GM12878 (cell line): ENCODE data around the gene EXOC4. TPM values are rescaled to one million over a fixed set of nuclear protein-coding genes. Genes with fewer than 3 reads are reported as not detected.
A peak's percentile ranks its signal among the peaks of the same experiment; 100 is the strongest.

Experiments used
- ATAC-seq: fragments of 200-7000 bp; cut with Tn5 transposase; 3 replicates; pipeline ENCODE4 v1.9.1; 2020; ENCODE audit warnings: mild to moderate bottlenecking, moderate library complexity
- BruUV-seq: library from RNA; stranded (reverse); fragments of 400-500 nt; replicated peaks from 2 replicates; lab custom pipeline; 2021; lab: Mats Ljungman, UMichigan
- CTCF ChIA-PET: fragments of 300-600 bp; sonication (Branson Sonifier 250); formaldehyde crosslinking; extraction: SDS; loops from one replicate; lab custom pipeline; 2021; ENCODE audit warnings: inconsistent platforms; lab: Yijun Ruan, JAX
- POLR2A ChIA-PET: fragments of 350-600 bp; formaldehyde crosslinking; extraction: SDS; loops from one replicate; lab custom pipeline; 2021; ENCODE audit warnings: inconsistent platforms; lab: Charles Lee
- RAD21 ChIA-PET: fragments of 300-600 bp; sonication (Branson Sonifier 250); formaldehyde crosslinking; loops from one replicate; lab custom pipeline; 2023; ENCODE audit warnings: antibody characterized with exemption; ENCODE audit not compliant: unreplicated experiment; lab: Charles Lee
- SMC1A ChIA-PET: fragments of 300-600 bp; sonication (Branson Sonifier 250); formaldehyde crosslinking; loops from one replicate; lab custom pipeline; 2023; ENCODE audit not compliant: unreplicated experiment, uncharacterized antibody; lab: Charles Lee
- DNase-seq: peaks from one replicate; pipeline ENCODE4 v3.0.0-alpha.2; 2011; ENCODE audit warnings: low read depth, low spot score
- FAIRE-seq: peaks from 3 replicates; lab custom pipeline; 2011; peaks lifted over from hg19 to GRCh38; lab: Jason Lieb, UNC
- H2AFZ ChIP-seq: 2 replicates; pipeline ENCODE4 v1.6.0; 2011; ENCODE audit warnings: low read depth, low read length, control low read depth; ENCODE audit not compliant: control insufficient read depth
- H3K27ac ChIP-seq: 2 replicates; pipeline ENCODE4 v1.5.1; 2011; ENCODE audit warnings: control low read depth; ENCODE audit not compliant: control insufficient read depth, insufficient read depth
- H3K27me3 ChIP-seq, 2 experiments: replicated peaks in 1 of 2; 2 replicates each; pipeline versions ENCODE4 v1.6.0 to v1.6.1; 2011; ENCODE audit warnings: low read length in 1 of 2; ENCODE audit not compliant: control insufficient read depth in 2 of 2, insufficient read depth in 2 of 2
- H3K36me3 ChIP-seq, 2 experiments: 2 replicates each; pipeline ENCODE4 v1.5.1; 2011; ENCODE audit warnings: low read length in 1 of 2; ENCODE audit not compliant: control insufficient read depth in 2 of 2, insufficient read depth in 2 of 2
- H3K4me1 ChIP-seq: 2 replicates; pipeline ENCODE4 v1.6.1; 2011; ENCODE audit warnings: mild to moderate bottlenecking, low read length, moderate library complexity, mixed read lengths; ENCODE audit not compliant: control insufficient read depth, insufficient read depth
- H3K4me2 ChIP-seq: 2 replicates; pipeline ENCODE4 v1.6.0; 2011; ENCODE audit warnings: control low read depth; ENCODE audit not compliant: control insufficient read depth, insufficient read depth
- H3K4me3 ChIP-seq: fragments of 200-600 bp; sonication (generic); 2 replicates; pipeline ENCODE4 v1.5.1; 2016
- H3K79me2 ChIP-seq: 2 replicates; pipeline ENCODE4 v1.6.0; 2011; ENCODE audit warnings: low read length; ENCODE audit not compliant: control insufficient read depth, insufficient read depth
- H3K9ac ChIP-seq: 2 replicates; pipeline ENCODE4 v1.8.0; 2011; ENCODE audit warnings: low read length, control low read depth, mixed read lengths; ENCODE audit not compliant: control insufficient read depth, insufficient read depth
- H3K9me3 ChIP-seq: replicated peaks from 3 replicates; pipeline ENCODE4 v1.5.1; 2011; ENCODE audit warnings: mild to moderate bottlenecking, low read length; ENCODE audit not compliant: control insufficient read depth, insufficient read depth
- H4K20me1 ChIP-seq: 2 replicates; pipeline ENCODE4 v1.6.0; 2011; ENCODE audit not compliant: control insufficient read depth, insufficient read depth
- CREM ChIP-seq: IDR thresholded peaks from 2 replicates; pipeline ENCODE4 v1.6.1; 2014; ENCODE audit warnings: antibody characterized with exemption, low read depth
- CTCF ChIP-seq, 3 experiments: IDR thresholded peaks in 2 of 3; conservative IDR thresholded peaks in 1 of 3; 2 replicates each; pipeline ENCODE4 v1.5.1; 2011; ENCODE audit warnings: low read depth in 3 of 3, low read length in 3 of 3, mild to moderate bottlenecking in 3 of 3, control low read depth in 2 of 3, moderate library complexity in 2 of 3, inconsistent platforms in 1 of 3, mixed read lengths in 1 of 3; ENCODE audit not compliant: control insufficient read depth in 2 of 3, insufficient read depth in 1 of 3; ENCODE audit errors: extremely low read depth in 1 of 3
- ESRRA ChIP-seq: IDR thresholded peaks from 2 replicates; pipeline ENCODE4 v1.6.1; 2012; ENCODE audit warnings: mild to moderate bottlenecking, low read length, improper control_type of control experiment
- PBX3 ChIP-seq: IDR thresholded peaks from 2 replicates; pipeline ENCODE4 v1.6.1; 2011; ENCODE audit warnings: mild to moderate bottlenecking, low read depth, low read length, moderate library complexity; ENCODE audit not compliant: insufficient replicate concordance
- POLR2A ChIP-seq: IDR thresholded peaks from 2 replicates; pipeline ENCODE4 v1.6.1; 2011; ENCODE audit warnings: low read depth, mild to moderate bottlenecking, low read length
- RAD21 ChIP-seq: IDR thresholded peaks from 2 replicates; pipeline ENCODE4 v1.6.1; 2011; ENCODE audit warnings: mild to moderate bottlenecking, low read depth, low read length, moderate library complexity; ENCODE audit not compliant: insufficient read depth
- STAT3 ChIP-seq: IDR thresholded peaks from 2 replicates; pipeline ENCODE4 v1.6.1; 2011; ENCODE audit warnings: low read depth, low read length, improper control_type of control experiment
- in situ Hi-C: fragments of 300-500 bp; cut with MboI; formaldehyde crosslinking; loops from 9 replicates; pipeline ENCODE4 v1.14.3; 2018; ENCODE audit warnings: mixed read lengths
- intact Hi-C: fragments of 100-400 bp; cut with micrococcal nuclease; formaldehyde crosslinking; loops from one replicate; pipeline ENCODE4 v1.14.2; 2022; ENCODE audit not compliant: unreplicated experiment
- polyA plus RNA-seq, 11 experiments: library from polyadenylated mRNA; depleted of rRNA in 4 of 11; unstranded in 6 of 11; stranded (reverse) in 5 of 11; fragments of >200 nt; fragmentation: Nextera tagmentation in 4 of 11; fragmentation: Illumina TruSeq in 1 of 11; extraction: Ambion mirVana in 4 of 11; extraction: Trizol in 1 of 11; gene quantifications; 1 replicate in 1 of 11; 2 replicates in 10 of 11; pipeline versions ENCODE4 v1.2.1 to v1.2.3, GENCODE V29; 2011 to 2016; ENCODE audit warnings: inconsistent platforms in 2 of 11, missing spikeins in 2 of 11, low read depth in 1 of 11
- total RNA-seq, 4 experiments: library from RNA; depleted of rRNA in 3 of 4; stranded (reverse); fragments of >200 nt in 3 of 4; fragmentation: Illumina TruSeq in 1 of 4; extraction: Trizol in 1 of 4; gene quantifications; 2 replicates each; pipeline versions ENCODE4 v1.2.1 to v1.2.3, GENCODE V29; 2013 to 2021

The EXOC4 gene
- total and polyA plus RNA-seq, 10 of the 15 experiments (the other 5 are each of a cell fraction or from before 2014, with no cell fraction given) = 13.2 to 44.5 (median 29.6) TPM

GRCh38 chr7:133854739-133855138 is 601.9 kb downstream of the EXOC4 start:
- DNase-seq (no peak), ATAC-seq (peak; percentile 73), FAIRE-seq (no peak)
- Histone ChIP-seq H3K4me1 (peaks cover 3% of the 10 kb centered on the region; the same call in 1 of the 2 replicates), H3K9me3 (no peaks in the 10 kb centered on the region), H3K36me3 (no peaks in the 10 kb centered on the region), H4K20me1 (no peaks in the 10 kb centered on the region), H3K4me2 (no peak overlapping the region), H3K27ac (no peak overlapping the region), H3K9ac (no peak overlapping the region), H3K79me2 (no peaks in the 10 kb centered on the region), H2AFZ (no peak overlapping the region), H3K27me3 (no peaks in the 10 kb centered on the region), H3K4me3 (no peak overlapping the region)
- BruUV-seq = no TSS peak
- intact Hi-C loops = loop anchor here (5.0 to 10.0 kb wide), 2 partner anchors 138 to 370 kb away; no protein-coding TSS in a partner anchor
- RAD21 ChIA-PET = interaction anchor here (0.6 to 1.3 kb wide), 2 partner anchors 580 to 625 kb away, joined by 3 read pairs; no protein-coding TSS in a partner anchor
- POLR2A ChIA-PET = no interaction called here
- SMC1A ChIA-PET = interaction anchor here (0.9 to 1.5 kb wide), 4 partner anchors 16 to 286 kb away, joined by 3 to 6 read pairs (median 4); no protein-coding TSS in a partner anchor
- TF ChIP-seq PBX3 (no peak), RAD21 (peak; percentile 53), ESRRA (no peak), STAT3 (no peak), CREM (no peak), CTCF (IDR thresholded peaks at IDR 0.05 in 2 of 3, conservative IDR thresholded peaks at IDR 0.05 in 1 of 3; ENCODE audit: control insufficient read depth in 2 of 3, extremely low read depth in 1 of 3, insufficient read depth in 1 of 3, low read depth in 3 of 3, low read length in 3 of 3) (peak; percentile 15 to 36 (median 27); a peak in 4 of 6 replicates), POLR2A (no peak)
- in situ Hi-C loops = no loop called here
- CTCF ChIA-PET = interaction anchor here (0.6 to 2.4 kb wide), 23 partner anchors 9 to 1244 kb away, joined by 3 to 14 read pairs (median 3); no protein-coding TSS in a partner anchor
